DND-41 (cell line): Measurements from ENCODE around the gene NCOA4.

ENCODE experiments used
- CTCF ChIP-seq: IDR thresholded peaks from 2 replicates; pipeline ENCODE4 v1.5.1; 2012; ENCODE audit warnings: borderline replicate concordance, low read length, moderate library complexity, mild to moderate bottlenecking; ENCODE audit not compliant: poor library complexity, severe bottlenecking; ENCODE audit errors: extremely low read depth
- EZH2 ChIP-seq: IDR thresholded peaks from 3 replicates; pipeline ENCODE4 v1.6.1; 2012; ENCODE audit warnings: borderline replicate concordance, low read depth, mild to moderate bottlenecking, moderate library complexity, low read length, inconsistent platforms; ENCODE audit not compliant: severe bottlenecking

DNA sequence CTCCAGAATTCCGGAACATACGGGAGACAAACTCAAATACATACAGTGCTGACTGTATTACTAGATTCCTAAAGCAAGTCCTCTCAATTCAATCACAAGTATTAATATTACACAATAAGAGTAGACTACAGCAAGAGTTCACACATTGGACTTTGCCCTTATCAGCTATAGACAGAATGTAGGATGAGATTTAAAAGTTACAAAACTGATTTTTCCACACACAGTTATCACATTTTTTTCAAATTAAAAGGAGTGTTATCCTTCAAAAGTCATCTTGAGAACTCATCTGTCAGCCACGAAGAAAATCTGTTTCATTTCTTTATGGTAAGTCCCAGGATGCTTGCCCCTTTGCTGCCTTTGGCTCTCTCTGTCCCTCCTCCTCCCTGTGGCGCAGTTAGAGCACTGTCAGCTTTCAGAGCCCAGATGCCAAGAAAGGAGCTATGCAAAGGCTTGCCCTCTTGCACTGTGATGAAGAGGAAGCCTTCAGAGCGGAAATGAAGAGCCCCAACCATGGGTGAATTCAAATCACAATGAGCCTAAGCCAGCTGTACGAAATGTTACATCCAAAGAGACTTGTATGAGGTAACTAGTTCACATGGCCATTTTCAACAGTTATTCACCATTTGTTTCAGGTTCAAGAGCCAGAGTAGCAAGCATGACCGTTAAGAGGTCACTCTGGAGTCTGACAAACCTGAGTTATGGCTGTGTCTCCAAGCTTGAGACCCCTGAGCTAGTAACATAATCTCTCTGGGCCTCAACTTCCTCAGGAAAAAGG, 10.7 kb downstream of the NCOA4 start:
- TF ChIP-seq CTCF (no peak), EZH2 (no peak)
